ENCODE measurements around the gene SUGCT. TPM values are rescaled to one million over a fixed set of nuclear protein-coding genes. Genes with fewer than 3 reads are reported as not detected.

Gene SUGCT
- total and polyA plus RNA-seq, 8 donors = 2.0 to 4.2 (median 2.9) TPM

- Histone ChIP-seq H3K36me3 (no peaks in the 10 kb centered on the region), H3K27me3 (no peaks in the 10 kb centered on the region), H3K9me3 (peaks cover 0 to 9% of the 10 kb centered on the region in 2 donors), H3K4me3 (no peak overlapping the region), H3K27ac (no peak overlapping the region), H3K4me1 (no peaks in the 10 kb centered on the region)
- intact Hi-C loops (cut with DNase I) = no loop called here
- DNase-seq (no peak), ATAC-seq (no peak)
- no peak for TF ChIP-seq CTCF (IDR thresholded peaks at IDR 0.05)
These were observed 607.5 kb downstream of the SUGCT start for GRCh38 chr7:40742270-40742669.

- ATAC-seq = no peak
- no peak for TF ChIP-seq CTCF (IDR thresholded peaks at IDR 0.05)
- DNase-seq = no peak
- H3K9me3 ChIP-seq = no peaks in the 10 kb centered on the region
- no peaks in the 10 kb centered on the region for H3K36me3 ChIP-seq
- no peak overlapping the region for H3K27ac ChIP-seq
- no peaks in the 10 kb centered on the region for H3K27me3 ChIP-seq
- intact Hi-C loops (cut with DNase I) = no loop called here
- H3K4me1 ChIP-seq = no peaks in the 10 kb centered on the region
- no peak overlapping the region for H3K4me3 ChIP-seq
These were observed 612.2 kb downstream of the SUGCT start for GRCh38 chr7:40746841-40747556.

DNA sequence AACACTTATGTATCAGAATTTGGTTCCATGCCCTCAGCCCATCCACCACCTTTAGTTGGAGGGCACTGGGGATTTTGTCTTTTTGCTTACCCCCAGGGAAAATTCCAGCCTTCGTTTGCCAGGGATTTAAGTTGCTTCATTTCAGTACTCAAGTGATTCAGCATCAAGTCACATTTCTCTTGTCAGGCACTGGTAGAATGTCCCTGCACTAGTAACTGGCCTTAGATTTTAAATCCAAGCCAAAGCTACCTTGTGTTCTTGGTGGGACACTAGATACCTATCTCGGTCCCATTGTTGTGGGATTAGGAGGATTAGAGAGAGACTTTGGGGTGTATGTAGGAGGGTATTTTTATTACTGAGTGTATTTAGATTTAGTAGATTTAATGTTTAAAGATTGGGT lies 613.1 kb downstream of the SUGCT start:
- H3K27ac ChIP-seq = no peak overlapping the region
- DNase-seq (no peak), ATAC-seq (no peak)
- no peaks in the 10 kb centered on the region for H3K9me3 ChIP-seq
- intact Hi-C loops (cut with DNase I) = no loop called here
- H3K4me3 ChIP-seq = no peak overlapping the region
- no peak for TF ChIP-seq CTCF (IDR thresholded peaks at IDR 0.05)
- H3K27me3 ChIP-seq = no peaks in the 10 kb centered on the region
- H3K4me1 ChIP-seq = no peaks in the 10 kb centered on the region
- H3K36me3 ChIP-seq = no peaks in the 10 kb centered on the region

- H3K27ac ChIP-seq = no peak overlapping the region
- DNase-seq (no peak), ATAC-seq (no peak)
- H3K9me3 ChIP-seq = no peaks in the 10 kb centered on the region
- no peaks in the 10 kb centered on the region for H3K27me3 ChIP-seq
- H3K4me3 ChIP-seq = no peak overlapping the region
- H3K4me1 ChIP-seq = no peaks in the 10 kb centered on the region
- intact Hi-C loops (cut with DNase I) = no loop called here
- no peaks in the 10 kb centered on the region for H3K36me3 ChIP-seq
- no peak for TF ChIP-seq CTCF (IDR thresholded peaks at IDR 0.05)
These were observed 615.1 kb downstream of the SUGCT start for GRCh38 chr7:40749877-40750276.

GRCh38 chr7:40753455-40753854 lies 618.6 kb downstream of the SUGCT start:
- Histone ChIP-seq H3K4me3 (no peak overlapping the region), H3K4me1 (no peaks in the 10 kb centered on the region), H3K27me3 (no peaks in the 10 kb centered on the region), H3K36me3 (no peaks in the 10 kb centered on the region), H3K9me3 (no peaks in the 10 kb centered on the region), H3K27ac (no peak overlapping the region)
- intact Hi-C loops (cut with DNase I) = no loop called here
- TF ChIP-seq CTCF (IDR thresholded peaks at IDR 0.05) = no peak
- no peak for ATAC-seq
- DNase-seq = no peak

All from left lung (tissue), 10 donors.